ENCODE measurements around the gene PDLIM7. TPM values are rescaled to one million over a fixed set of nuclear protein-coding genes. Genes with fewer than 3 reads are reported as not detected.

PDLIM7 gene
- total and polyA plus RNA-seq, 10 of the 15 experiments (the other 5 are each of a cell fraction or from before 2014, with no cell fraction given), result 0.82 to 36.6 (median 19.3) TPM

GRCh38 chr5:177478711-177479646 is 18.4 kb downstream of the PDLIM7 start (continued):
- 0 out of 2 replicates have a peak, but pooled peaks have one; percentile 19 for TF ChIP-seq YY1 (IDR thresholded peaks at IDR 0.05; ENCODE audit: low read depth, low read length)
- peak; percentile 22; the same call in 1 of the 2 replicates for TF ChIP-seq SPI1 (IDR thresholded peaks at IDR 0.05; ENCODE audit: borderline replicate concordance, insufficient read depth, low read depth, low read length)
- TF ChIP-seq RELA (IDR thresholded peaks at IDR 0.05; ENCODE audit: borderline replicate concordance, partially characterized antibody), result no peak
- no peak for TF ChIP-seq ZNF384 (IDR thresholded peaks at IDR 0.05; ENCODE audit: borderline replicate concordance, low read depth, low read length)
- no peak for TF ChIP-seq SMAD1 (IDR thresholded peaks at IDR 0.05; ENCODE audit: low read depth, partially characterized antibody)
- no peak for TF ChIP-seq ZBED1 (IDR thresholded peaks at IDR 0.05; ENCODE audit: borderline replicate concordance)
- no peak for TF ChIP-seq FOXK2 (IDR thresholded peaks at IDR 0.05)
- TF ChIP-seq MYC (IDR thresholded peaks at IDR 0.05; ENCODE audit: insufficient read depth, insufficient read length, insufficient replicate concordance, low read length, severe bottlenecking), result no peak
- no peak for TF ChIP-seq SKIL (IDR thresholded peaks at IDR 0.05; ENCODE audit: low read depth, poor library complexity, severe bottlenecking)
- TF ChIP-seq CEBPB (IDR thresholded peaks at IDR 0.05; ENCODE audit: borderline replicate concordance in 1 of 2, low read depth in 2 of 2, low read length in 2 of 2), result peak in 1 of 2 experiments; percentile 58; a peak in 1 of 4 replicates
- TF ChIP-seq NR2C1 (IDR thresholded peaks at IDR 0.05), result no peak
- no peak for TF ChIP-seq ELK1 (IDR thresholded peaks at IDR 0.05; ENCODE audit: low read depth, low read length)
- TF ChIP-seq JUNB (IDR thresholded peaks at IDR 0.05), result no peak
- TF ChIP-seq NRF1 (conservative IDR thresholded peaks at IDR 0.05; ENCODE audit: low read depth, low read length), result no peak
- no peak for TF ChIP-seq SMAD5 (IDR thresholded peaks at IDR 0.05; ENCODE audit: low read depth)
- TF ChIP-seq NFYB (IDR thresholded peaks at IDR 0.05; ENCODE audit: insufficient read depth, low read depth, low read length), result no peak
- no peak for TF ChIP-seq ZNF622 (IDR thresholded peaks at IDR 0.05)

Measured in GM12878 (cell line).